Mesodermal cell (in vitro differentiated cells): ENCODE results near the gene CEP112.

Experiments
- H3K27ac ChIP-seq: 2 replicates; pipeline ENCODE4 v1.7.0; 2013; ENCODE audit warnings: mild to moderate bottlenecking, low read depth, low read length, moderate library complexity; ENCODE audit not compliant: severe bottlenecking
- H3K36me3 ChIP-seq: 2 replicates; pipeline ENCODE4 v1.7.1; 2013; ENCODE audit warnings: mild to moderate bottlenecking, low read length, moderate library complexity; ENCODE audit not compliant: control insufficient read depth, insufficient read depth
- H3K4me1 ChIP-seq: one replicate; pipeline ENCODE4 v1.7.1; 2013; ENCODE audit warnings: mild to moderate bottlenecking, low read length; ENCODE audit not compliant: insufficient read depth, control insufficient read depth, poor library complexity, severe bottlenecking
- H3K4me3 ChIP-seq: 2 replicates; pipeline ENCODE4 v1.7.0; 2013; ENCODE audit warnings: low read length, control low read depth, mild to moderate bottlenecking; ENCODE audit not compliant: insufficient read depth, poor library complexity, severe bottlenecking; ENCODE audit errors: extremely low read depth
- H3K9me3 ChIP-seq: 2 replicates; pipeline ENCODE4 v1.7.1; 2013; ENCODE audit warnings: mild to moderate bottlenecking, low read length, moderate library complexity; ENCODE audit not compliant: control insufficient read depth
- WGBS, 2 experiments: methylation state at CpG; one replicate each; pipeline ENCODE4 v1.1.5; 2013; ENCODE audit warnings: missing lambda C conversion rate in 2 of 2; ENCODE audit not compliant: insufficient coverage in 2 of 2; 5-methylcytosine and 5-hydroxymethylcytosine counted together

The CEP112 gene

DNA sequence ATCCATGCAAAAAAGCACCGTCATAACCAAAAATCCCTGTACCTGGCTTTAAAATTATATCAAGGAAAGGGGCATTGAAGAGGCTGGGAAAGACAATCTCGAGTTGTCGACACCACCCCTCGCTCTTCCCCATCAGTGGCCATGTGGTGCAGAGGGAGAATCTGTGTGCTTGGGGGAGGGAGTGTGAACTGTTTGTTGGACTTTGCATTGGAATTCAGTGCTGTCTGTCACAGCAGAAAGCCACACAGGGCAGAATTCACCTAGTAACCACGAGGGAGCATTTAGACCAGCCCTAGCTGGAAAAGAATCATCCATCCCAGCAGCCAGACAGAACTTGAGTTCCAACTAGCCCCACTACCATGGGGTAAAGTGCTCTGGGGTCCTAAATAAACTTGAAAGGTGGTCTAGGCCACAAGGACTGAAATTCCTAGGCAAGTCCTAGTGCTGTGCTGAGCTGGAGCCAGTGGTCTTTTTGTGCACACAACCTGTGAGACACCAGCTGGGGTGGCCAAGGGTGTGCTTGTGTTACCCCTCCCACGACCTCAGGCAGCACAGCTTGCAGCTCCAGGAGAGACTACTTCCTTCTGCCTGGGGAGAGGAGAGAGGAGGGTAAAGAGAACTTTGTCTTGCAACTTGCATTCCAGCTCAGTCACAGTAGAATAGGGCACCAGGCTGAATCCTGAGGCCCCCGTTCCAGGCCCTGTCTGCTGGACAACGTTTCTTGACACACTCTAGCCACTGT lies 11.5 kb upstream of the CEP112 start:
- no peak overlapping the region for H3K27ac ChIP-seq
- WGBS, 2 experiments, result 86 to 95% methylated on average over 3 to 5 of the region's 8 CpGs
- no peaks in the 10 kb centered on the region for H3K36me3 ChIP-seq
- no peaks in the 10 kb centered on the region for H3K4me1 ChIP-seq
- H3K9me3 ChIP-seq, result no peaks in the 10 kb centered on the region
- no peak overlapping the region for H3K4me3 ChIP-seq

DNA sequence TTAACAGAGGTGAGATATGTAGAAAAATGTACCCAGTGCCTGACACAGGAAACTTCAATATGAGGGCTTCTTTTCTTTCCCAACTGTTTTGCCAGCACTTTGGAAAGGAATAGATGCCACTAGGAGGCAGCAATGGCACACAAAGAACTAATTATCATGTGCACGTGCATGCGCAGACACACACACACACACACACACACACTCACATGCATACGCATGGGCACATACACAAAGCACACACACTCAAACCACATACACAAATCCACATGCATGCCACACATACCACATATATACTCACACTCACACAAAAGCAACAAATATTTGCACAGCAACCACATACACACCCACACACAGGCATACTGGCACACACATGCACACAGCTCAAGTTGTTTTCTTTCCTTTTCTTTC lies 8.8 kb upstream of the CEP112 start:
- Histone ChIP-seq H3K9me3 (no peaks in the 10 kb centered on the region), H3K4me1 (no peaks in the 10 kb centered on the region), H3K27ac (no peak overlapping the region), H3K4me3 (no peak overlapping the region), H3K36me3 (no peaks in the 10 kb centered on the region)
- 30 to 50% methylated on average over 2 to 3 of the region's 3 CpGs for WGBS, 2 experiments

DNA sequence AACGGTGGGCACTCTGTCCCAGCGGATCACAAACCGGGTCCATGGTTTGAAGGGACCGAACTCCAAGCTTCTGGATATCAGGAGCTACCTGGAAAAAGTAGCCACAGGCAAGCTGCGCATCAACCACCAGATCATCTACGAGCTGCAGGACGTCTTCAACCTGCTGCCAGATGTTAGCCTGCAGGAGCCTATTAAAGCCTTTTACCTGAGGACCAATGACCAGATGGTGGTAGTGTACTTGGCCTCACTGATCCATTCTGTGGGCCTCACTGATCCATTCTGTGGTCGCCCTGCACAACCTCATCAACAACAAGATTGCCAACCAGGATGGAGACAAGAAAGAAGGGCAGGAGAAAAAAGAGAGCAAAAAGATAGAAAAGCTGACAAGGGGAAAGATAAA lies 6.3 kb upstream of the CEP112 start:
- 90 to 97% methylated on average over 7 of the region's 8 CpGs for WGBS, 2 experiments

DNA sequence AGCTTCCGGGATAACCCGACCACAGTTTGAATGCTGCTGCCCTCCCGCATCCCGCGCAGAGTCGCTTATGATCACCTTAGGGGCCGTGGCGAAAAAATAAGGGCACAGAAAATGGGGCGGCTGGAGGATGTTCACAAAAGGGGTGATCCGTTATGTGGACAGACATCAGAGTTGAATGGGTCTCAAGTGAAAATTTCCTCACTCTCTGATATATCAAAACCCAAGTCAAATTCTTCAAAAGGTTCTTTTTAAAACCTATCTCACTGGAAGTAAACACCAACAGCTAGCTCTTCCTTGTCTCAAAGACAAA lies 400 bp upstream of the CEP112 start:
- Histone ChIP-seq H3K4me3 (peak overlapping the region; percentile 77), H3K36me3 (peaks cover 4% of the 10 kb centered on the region), H3K4me1 (peaks cover 4% of the 10 kb centered on the region), H3K9me3 (no peaks in the 10 kb centered on the region), H3K27ac (peak overlapping the region; percentile 11)
- WGBS, 2 experiments, result 10 to 22% methylated on average over 9 of the region's 10 CpGs

More for the DNA sequence above, 6.3 kb upstream of the CEP112 start:
- H3K9me3 ChIP-seq, result no peaks in the 10 kb centered on the region
- H3K4me3 ChIP-seq, result no peak overlapping the region
- H3K36me3 ChIP-seq, result no peaks in the 10 kb centered on the region
- H3K27ac ChIP-seq, result no peak overlapping the region
- H3K4me1 ChIP-seq, result no peaks in the 10 kb centered on the region

DNA sequence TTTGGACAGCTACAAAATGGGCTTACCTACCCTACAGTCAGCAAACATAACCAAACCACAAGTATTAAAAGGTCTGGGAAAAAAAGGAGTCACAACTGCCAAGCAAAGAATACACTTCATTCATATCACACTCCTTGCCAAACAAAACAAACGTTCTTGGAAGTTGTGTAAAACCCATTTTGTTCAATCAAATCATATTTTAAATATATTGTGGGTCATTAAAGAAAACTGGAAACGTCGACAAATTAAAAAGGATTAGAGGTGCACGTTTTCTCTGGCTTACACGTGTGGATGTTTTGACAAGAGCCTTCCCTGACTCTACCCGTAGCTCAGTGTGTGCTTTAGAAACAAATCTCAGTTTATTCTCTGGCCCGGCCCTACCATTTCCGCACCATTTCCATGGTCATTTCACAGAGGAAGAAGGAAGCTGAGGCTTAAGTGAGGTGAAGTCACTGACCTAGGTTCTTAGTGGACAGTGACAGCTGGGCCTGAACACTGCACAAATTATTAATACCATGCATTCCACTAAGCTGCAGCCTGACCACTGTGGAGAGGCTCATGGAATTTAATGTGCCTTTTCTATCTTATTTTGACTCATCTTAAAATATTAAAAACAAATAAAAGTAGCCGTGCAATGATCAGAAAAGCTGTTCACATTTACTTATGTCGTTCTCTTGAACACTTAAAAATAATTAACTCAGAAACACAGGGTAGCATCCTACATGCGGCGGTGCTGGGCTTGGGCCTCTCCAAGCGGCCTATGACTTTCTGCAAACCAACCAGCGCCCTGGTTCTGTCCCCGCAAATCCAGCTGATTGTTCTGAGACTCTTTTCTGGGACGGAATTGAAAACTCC lies 968 bp downstream of the CEP112 start:
- Histone ChIP-seq H3K4me1 (peaks cover 4% of the 10 kb centered on the region), H3K27ac (peak overlapping the region; percentile 59), H3K36me3 (peaks cover 4% of the 10 kb centered on the region), H3K4me3 (peak overlapping the region; percentile 77), H3K9me3 (no peaks in the 10 kb centered on the region)
- WGBS, 2 experiments, result 42 to 48% methylated on average over 12 to 14 of the region's 16 CpGs

DNA sequence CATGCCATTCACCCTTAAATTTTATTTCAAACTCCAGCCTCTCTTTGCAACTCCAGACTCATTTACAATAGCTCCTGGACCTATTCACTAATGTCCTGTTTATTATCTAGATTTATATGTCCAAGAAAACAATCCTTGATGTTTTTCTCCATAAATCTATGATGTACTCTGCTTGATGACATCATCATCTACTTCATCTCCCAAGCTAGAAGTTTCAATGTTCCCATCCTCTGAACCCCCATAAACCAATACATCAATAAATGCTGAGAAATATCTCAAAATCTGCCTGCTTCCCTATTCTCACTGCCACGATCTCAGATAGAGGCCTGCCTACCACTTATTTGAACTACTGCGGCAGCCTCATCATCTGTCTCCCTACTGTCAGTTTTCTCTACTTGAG lies 4.2 kb downstream of the CEP112 start:
- Histone ChIP-seq H3K27ac (no peak overlapping the region), H3K36me3 (peaks cover 6% of the 10 kb centered on the region), H3K4me1 (peaks cover 4% of the 10 kb centered on the region), H3K4me3 (no peak overlapping the region), H3K9me3 (peaks cover 4% of the 10 kb centered on the region)
- WGBS, 2 experiments, result 89% methylated on average over 2 of the region's 2 CpGs

DNA sequence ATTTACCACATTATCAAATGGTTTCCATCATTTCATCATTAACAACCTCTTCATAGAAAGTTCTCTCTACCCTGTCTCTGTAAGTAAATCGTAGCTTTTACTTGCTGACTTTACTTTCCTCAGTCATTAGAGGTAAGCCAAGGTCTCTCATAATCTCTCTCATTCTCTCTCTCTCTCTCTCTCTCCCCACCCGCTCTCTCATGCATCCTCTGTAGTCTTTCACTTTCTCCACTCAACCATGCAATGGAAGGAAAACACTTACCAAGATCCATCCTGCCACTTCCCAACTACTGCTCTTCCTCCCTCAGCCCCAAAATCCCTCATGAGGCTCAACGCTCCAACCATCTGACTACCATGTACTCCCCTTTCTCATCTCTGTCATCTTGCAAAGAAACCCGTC lies 6.1 kb downstream of the CEP112 start:
- WGBS, 2 experiments, result 90 to 94% methylated on average over 4 of the region's 4 CpGs
- Histone ChIP-seq H3K9me3 (peaks cover 4% of the 10 kb centered on the region), H3K36me3 (peaks cover 22% of the 10 kb centered on the region), H3K4me1 (peaks cover 4% of the 10 kb centered on the region), H3K4me3 (no peak overlapping the region), H3K27ac (no peak overlapping the region)

DNA sequence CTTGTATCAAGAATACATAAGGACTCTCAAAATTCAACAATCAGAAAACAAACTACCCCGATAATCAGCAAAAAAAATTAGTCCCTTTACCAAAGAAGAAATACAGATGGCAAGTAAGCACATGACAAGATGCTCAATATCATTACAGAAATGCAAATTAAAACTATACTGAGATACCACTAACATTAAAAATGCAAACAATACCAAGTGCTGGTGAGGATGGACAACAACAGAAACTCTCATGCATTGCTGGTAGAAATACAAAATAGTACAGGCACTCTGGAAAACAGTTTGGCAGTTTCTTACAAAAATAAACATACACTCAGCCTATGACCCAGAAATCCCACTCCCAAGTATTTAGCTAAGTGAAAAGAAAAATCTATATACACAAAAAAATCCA lies 7.5 kb downstream of the CEP112 start:
- Histone ChIP-seq H3K4me1 (no peaks in the 10 kb centered on the region), H3K4me3 (no peak overlapping the region), H3K9me3 (peaks cover 4% of the 10 kb centered on the region), H3K27ac (no peak overlapping the region), H3K36me3 (peaks cover 29% of the 10 kb centered on the region)
- 100% methylated on average over 1 of the region's 1 CpG for WGBS, 2 experiments

DNA sequence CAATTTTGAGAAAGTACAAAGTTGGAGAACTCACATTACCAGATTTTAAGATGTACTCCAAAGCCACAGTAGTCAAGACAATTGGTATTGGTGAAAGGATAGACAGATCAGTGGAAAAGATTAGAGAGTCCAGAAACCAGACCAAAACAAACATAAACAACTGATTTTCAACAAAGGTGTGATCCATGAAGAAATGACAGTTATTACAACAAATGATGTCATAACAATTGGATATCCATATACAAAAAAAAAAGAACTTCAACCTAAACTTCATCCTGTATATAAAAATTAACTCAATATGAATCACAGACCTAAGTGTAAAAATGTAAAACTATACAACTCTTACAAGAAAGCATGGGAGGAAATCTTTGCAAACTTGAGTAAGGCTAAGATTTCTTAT lies 8.4 kb downstream of the CEP112 start:
- H3K9me3 ChIP-seq, result peaks cover 4% of the 10 kb centered on the region
- H3K27ac ChIP-seq, result no peak overlapping the region
- peaks cover 29% of the 10 kb centered on the region for H3K36me3 ChIP-seq
- no peaks in the 10 kb centered on the region for H3K4me1 ChIP-seq
- no peak overlapping the region for H3K4me3 ChIP-seq

DNA sequence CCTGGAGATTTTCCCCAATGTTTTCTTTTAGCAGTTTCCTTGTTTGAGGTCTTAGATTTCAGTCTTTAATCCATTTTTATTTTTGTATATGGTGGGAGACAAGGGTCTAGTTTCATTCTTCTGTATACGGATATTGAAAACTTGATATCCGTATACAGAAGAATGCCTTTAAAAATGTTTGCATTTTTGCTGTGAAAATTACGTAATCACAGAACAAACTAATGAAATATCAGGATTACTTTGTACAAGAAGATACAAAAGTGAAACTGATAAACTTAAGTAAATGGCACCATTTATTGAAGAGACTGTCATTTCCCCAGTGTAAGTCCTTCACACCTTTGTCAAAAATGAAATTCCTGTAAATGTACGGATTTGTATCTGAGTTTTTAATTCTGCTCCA lies 13.3 kb downstream of the CEP112 start:
- H3K4me1 ChIP-seq, result no peaks in the 10 kb centered on the region
- no peak overlapping the region for H3K4me3 ChIP-seq
- peaks cover 28% of the 10 kb centered on the region for H3K36me3 ChIP-seq
- 89 to 100% methylated on average over 1 of the region's 4 CpGs for WGBS, 2 experiments
- no peaks in the 10 kb centered on the region for H3K9me3 ChIP-seq
- no peak overlapping the region for H3K27ac ChIP-seq

DNA sequence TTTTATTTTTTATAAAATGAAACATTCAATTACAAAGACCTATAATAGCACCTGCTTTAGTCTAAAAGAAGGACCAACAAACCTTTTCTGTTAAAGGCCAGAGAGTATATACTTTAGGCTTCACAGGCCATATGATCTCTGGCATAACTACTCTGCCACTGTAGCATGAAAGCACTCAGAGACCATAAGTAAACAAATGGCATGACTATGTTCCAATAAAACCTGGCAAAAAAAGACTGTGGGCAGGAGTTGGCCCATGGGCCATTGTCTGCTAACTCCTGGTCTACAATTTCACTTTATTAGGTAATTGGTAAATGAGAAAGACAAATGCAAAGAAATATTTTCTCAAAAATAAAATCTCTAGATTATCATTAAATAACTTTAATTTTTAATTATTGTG lies 14.9 kb downstream of the CEP112 start:
- H3K4me1 ChIP-seq, result no peaks in the 10 kb centered on the region
- H3K27ac ChIP-seq, result no peak overlapping the region
- H3K36me3 ChIP-seq, result peaks cover 23% of the 10 kb centered on the region
- H3K4me3 ChIP-seq, result no peak overlapping the region
- no peaks in the 10 kb centered on the region for H3K9me3 ChIP-seq
